C4-2B (cell line): Measurements from ENCODE around the gene TANC1.

Experiments
- CTCF ChIP-seq: fragments of 450-650 bp; conservative IDR thresholded peaks from 2 replicates; pipeline ENCODE4 v1.5.1; 2017; ENCODE audit warnings: mild to moderate bottlenecking
- ZFX ChIP-seq: fragments of 450-650 bp; IDR thresholded peaks from 2 replicates; pipeline ENCODE4 v1.6.1; 2017

- TF ChIP-seq CTCF (no peak), ZFX (no peak)
Observed at GRCh38 chr2:159103411-159103810, 135.0 kb downstream of the TANC1 start.
